GM12891 (cell line): ENCODE results near the gene MERTK.
"Not testable (repeated sequence)": the region's sequence is repeated elsewhere in the genome, so short reads cannot be mapped to it uniquely, and the experiment has no call there.

Source experiments
- DNase-seq: peaks from one replicate; pipeline ENCODE4 v3.0.0; 2011; ENCODE audit warnings: low spot score; ENCODE audit not compliant: insufficient read length
- FAIRE-seq: peaks from 2 replicates; lab custom pipeline; 2011; peaks lifted over from hg19 to GRCh38; lab: Jason Lieb, UNC
- PAX5 ChIP-seq: IDR thresholded peaks from 2 replicates; pipeline ENCODE4 v1.6.1; 2011; ENCODE audit warnings: low read length, moderate library complexity, mild to moderate bottlenecking; ENCODE audit not compliant: insufficient read depth, severe bottlenecking
- POLR2A ChIP-seq: IDR thresholded peaks from 2 replicates; pipeline ENCODE4 v1.6.1; 2011; ENCODE audit warnings: low read depth, low read length, control low read depth
- POLR2AphosphoS5 ChIP-seq: IDR thresholded peaks from 2 replicates; pipeline ENCODE4 v1.6.1; 2011; ENCODE audit warnings: low read depth, low read length, control low read depth
- POU2F2 ChIP-seq: IDR thresholded peaks from 2 replicates; pipeline ENCODE4 v1.6.1; 2011; ENCODE audit warnings: low read depth, mild to moderate bottlenecking, control low read depth, low read length, moderate library complexity
- SPI1 ChIP-seq: IDR thresholded peaks from 2 replicates; pipeline ENCODE4 v1.6.1; 2011; ENCODE audit warnings: low read depth, low read length, control low read depth
- TAF1 ChIP-seq: IDR thresholded peaks from 2 replicates; pipeline ENCODE4 v1.6.1; 2011; ENCODE audit warnings: low read depth, low read length, control low read depth

The MERTK gene

DNA sequence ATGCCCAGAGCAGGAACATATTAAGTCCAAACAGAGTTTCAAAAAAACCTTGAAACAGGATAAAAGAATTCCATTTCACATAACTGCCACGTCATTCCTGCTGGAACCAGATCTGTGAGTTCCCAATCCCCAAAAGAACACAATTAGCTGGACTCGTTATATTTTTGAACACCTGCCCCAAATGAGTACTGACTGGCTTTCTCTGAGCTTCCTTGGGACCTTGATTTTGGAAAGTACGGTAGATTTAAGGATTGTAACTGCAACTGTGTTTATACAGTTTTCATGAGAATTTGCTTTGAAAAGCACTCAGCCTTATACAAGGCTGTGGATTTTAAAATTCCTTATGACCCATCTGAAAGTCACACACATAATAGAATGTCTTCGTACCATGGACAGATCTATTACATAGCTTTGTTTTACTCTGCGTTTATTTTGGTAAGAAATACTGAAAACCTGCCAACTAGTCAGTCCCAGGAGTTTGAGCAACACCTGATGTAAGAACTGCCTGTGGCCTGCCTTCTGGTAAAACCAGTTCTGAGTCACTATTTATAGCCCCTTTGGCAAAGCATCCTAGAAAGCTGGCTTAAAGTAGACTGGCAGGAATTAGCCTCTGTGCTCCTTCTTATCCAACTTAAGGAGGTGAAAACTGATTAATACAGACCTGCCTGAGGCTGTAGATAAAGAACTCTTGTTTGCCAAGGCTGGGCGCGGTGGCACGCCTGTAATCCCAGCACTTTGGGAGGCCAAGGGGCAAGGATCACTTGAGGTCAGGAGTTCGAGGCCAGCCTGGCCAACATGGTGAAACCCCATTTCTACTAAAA is 48.1 kb downstream of the MERTK start:
- DNase-seq (no peak), FAIRE-seq (no peak)
- no peak for TF ChIP-seq POLR2A
- no peak for TF ChIP-seq POU2F2
- TF ChIP-seq TAF1, result no peak
- no peak for TF ChIP-seq SPI1
- no peak for TF ChIP-seq PAX5
- no peak for TF ChIP-seq POLR2AphosphoS5

DNA sequence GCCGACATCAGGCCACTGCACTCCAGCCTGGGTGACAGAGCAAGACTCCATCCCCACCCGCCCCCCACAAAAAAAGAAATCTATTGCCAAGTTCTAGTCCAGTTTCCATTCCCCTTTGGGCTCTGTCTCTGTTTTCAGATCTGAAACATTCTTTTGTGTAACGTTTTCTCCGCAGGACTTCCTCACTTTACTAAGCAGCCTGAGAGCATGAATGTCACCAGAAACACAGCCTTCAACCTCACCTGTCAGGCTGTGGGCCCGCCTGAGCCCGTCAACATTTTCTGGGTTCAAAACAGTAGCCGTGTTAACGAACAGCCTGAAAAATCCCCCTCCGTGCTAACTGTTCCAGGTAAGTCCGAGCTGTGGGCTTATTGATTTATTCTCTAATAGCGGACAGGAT is 48.8 kb downstream of the MERTK start:
- DNase-seq (no peak), FAIRE-seq (no peak)
- TF ChIP-seq PAX5, result no peak

DNA sequence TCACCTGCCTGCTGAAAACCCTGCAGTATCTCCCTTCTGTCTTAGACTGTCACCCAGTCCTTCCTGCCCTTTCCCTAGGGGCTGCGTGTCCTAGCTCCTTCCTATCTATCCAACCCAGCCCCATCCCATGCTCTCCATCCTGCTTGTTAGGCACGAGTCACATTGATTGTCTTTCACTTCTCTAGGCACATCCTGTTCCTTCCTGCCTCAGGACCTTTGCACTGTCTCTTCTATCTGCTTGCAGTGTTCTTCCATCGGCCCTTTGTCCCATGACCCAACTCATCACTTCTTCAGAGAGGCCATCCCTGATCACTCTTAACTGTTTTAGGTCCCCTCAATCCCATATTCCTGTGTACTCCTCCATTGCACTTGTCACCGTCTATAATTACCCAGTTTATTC is 50.4 kb downstream of the MERTK start:
- TF ChIP-seq POLR2AphosphoS5 (no peak), PAX5 (no peak), TAF1 (no peak), POLR2A (no peak), SPI1 (no peak), POU2F2 (no peak)
- DNase-seq (no peak), FAIRE-seq (no peak)

DNA sequence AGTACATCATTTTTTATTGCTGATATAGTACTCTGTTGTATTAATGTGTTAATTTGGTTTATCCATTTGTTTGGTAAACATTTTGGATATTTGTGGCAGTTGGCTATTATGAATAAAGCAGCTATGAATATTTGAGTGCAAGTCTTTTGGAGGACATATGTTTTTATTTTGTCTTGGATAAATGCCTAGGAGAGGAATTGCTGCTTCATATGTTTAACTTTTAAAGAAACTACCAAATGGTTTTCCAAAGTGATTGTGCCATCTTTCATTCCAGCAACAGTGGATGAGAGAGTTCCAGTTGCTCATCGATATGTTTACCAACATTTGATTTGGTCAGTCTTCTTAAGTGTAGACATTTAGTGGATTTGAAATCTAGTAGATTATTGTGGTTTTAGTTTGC is 51.8 kb downstream of the MERTK start:
- FAIRE-seq (no peak), DNase-seq (no peak)
- no peak for TF ChIP-seq TAF1
- no peak for TF ChIP-seq POU2F2
- no peak for TF ChIP-seq SPI1
- TF ChIP-seq POLR2AphosphoS5, result no peak
- no peak for TF ChIP-seq POLR2A
- no peak for TF ChIP-seq PAX5

DNA sequence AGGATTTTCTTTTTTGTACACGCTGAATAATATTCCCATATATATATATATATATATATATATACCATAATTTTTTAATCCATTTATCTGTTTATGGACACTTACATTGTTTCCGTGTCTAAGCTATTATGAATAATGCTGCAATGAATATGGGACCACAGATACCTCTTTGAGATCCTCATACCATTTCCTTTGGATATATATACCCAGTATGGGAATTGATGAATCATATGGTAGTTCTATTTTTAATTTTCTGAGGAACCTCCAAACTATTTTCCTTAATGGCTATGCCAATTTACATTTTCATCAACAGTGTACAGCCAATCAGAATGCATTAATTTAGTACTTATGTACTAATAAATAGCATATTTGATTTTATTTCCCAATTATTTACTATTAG is 53.1 kb downstream of the MERTK start:
- DNase-seq (no peak), FAIRE-seq (no peak)
- TF ChIP-seq SPI1, result no peak
- TF ChIP-seq TAF1, result no peak
- TF ChIP-seq PAX5, result no peak
- no peak for TF ChIP-seq POU2F2
- TF ChIP-seq POLR2A, result no peak
- no peak for TF ChIP-seq POLR2AphosphoS5

DNA sequence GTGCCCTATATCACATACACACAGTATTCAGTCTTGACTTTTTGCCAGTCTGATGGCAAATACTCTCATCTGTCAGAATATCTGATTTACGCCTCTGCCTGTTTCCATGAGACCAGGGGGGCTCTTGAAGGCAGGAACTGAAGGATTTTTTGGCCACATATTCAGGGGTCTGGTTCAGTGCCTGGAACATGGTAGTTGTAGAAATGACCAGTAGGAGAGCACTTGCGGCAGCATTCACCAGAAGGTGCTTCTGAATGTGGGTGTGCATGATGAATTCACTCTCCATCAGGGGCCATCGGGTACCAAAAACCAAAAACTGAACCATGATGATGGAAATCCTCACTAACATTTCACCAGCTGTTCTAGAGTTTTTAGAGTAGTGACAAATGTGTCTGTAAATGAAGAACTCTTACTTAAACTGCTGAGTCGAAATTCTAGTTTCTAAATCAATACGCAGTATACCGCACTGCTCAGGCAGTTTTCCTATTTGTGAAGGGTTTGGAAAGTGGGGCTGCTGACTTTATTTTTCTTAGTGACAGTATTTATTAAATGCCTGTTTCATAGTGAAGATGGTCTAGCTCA is 54.6 kb downstream of the MERTK start:
- FAIRE-seq, result no peak
- TF ChIP-seq TAF1, result no peak
- TF ChIP-seq POLR2A, result no peak
- no peak for DNase-seq

DNA sequence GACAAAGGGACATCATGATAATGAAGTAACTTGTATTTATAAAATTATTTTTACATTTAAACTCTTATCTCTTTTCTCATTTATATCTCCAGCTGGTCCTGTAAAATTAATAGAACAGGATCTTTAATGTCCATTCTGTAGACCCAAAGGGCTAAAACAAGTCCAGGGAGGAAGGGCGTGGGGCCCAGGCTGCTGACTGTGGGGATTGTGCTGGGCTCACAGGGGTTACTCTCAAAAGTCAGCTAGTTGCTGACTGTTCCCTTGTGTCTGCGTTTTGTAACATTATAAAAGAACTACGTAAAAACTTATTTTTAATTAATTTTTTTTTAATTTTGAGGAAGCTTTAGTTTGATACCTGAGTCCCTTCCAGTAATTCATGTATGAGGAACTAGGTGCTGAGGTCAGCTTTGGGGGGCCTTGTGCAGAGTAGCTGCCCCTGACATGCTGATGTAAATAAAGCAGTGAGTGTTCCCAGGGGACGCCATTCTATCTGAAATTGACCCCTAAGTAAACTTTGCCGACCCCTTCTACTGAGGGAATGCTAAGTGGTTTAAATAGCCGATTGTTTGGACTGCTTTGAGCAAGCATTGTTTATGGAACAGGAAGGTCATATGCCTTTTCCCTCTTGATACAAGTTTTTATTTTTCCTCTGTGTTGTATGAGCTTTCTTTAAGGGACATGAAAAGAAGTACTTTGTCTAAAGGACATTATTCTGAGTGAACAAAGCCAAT is 56.4 kb downstream of the MERTK start:
- DNase-seq (no peak), FAIRE-seq (no peak)
- TF ChIP-seq SPI1, result no peak
- no peak for TF ChIP-seq POLR2A
- TF ChIP-seq PAX5, result no peak
- no peak for TF ChIP-seq TAF1
- no peak for TF ChIP-seq POU2F2
- no peak for TF ChIP-seq POLR2AphosphoS5

DNA sequence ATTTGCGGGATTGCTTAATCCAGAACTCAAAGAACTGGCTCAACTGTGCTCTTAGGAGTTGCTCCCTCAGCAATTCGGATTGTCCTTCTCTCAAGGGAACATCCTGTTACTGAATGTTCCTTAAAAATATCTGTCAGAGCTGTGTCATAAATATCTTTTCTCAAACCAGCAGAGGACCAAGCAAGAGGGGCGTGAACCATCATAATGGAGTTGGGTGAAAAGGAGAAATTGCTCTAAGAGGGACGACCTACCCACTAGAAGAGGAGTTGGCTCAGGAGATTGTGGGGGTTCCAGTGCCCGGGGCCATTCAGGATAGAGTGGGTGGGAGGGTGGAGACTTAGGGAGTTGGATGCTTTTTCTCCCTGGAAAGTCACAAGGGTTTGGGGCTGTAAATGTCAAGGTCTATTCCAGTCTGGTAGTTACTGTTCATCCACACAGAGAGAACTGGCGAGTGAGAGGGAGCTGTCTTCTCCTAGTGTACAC is 59.5 kb downstream of the MERTK start:
- TF ChIP-seq TAF1 (no peak), SPI1 (no peak), PAX5 (no peak), POLR2AphosphoS5 (no peak), POLR2A (no peak), POU2F2 (no peak)
- no peak for FAIRE-seq

DNA sequence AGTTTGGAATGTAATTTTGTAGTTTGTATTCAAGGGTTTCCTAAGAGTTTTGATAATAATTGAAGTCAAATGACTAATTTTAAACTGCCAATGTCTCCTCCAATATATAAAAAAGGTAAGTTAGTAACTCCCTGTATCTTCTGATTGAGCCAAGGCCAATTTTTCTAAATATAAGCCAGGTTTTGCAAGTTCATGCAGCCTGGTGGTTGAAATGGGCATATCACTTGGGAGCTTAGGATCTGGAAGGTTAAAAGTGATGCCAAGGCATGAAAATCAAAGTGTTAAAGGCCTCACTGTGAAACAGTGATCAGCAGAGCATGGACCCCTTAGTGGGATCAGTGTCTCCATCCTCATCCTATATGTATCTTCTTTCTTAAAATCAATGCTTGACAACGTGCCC is 60.5 kb downstream of the MERTK start:
- FAIRE-seq (no peak), DNase-seq (no peak)
- TF ChIP-seq TAF1 (no peak), POU2F2 (no peak), PAX5 (no peak), POLR2A (no peak), POLR2AphosphoS5 (no peak), SPI1 (no peak)

More for the DNA sequence above, 59.5 kb downstream of the MERTK start:
- DNase-seq, result no peak

DNA sequence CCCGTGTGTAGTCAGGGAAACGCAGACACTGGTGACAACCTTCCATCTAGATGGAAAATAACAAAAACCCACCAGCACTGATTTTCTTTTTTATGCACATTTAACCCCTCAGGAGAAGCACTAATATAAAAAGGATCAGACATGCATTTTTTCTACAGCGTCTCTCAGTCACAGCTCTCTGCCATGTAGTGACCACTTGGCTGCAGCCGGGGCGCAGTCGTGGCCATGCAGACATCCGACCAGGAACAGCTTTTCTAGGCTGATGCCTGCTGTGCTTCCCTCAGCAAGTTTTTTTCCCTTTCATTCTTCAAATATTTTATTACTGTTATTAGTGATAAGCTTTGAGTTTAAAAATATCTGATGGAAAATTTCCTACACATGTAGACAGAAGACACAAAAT is 63.3 kb downstream of the MERTK start:
- DNase-seq, result no peak
- no peak for FAIRE-seq
- TF ChIP-seq POLR2A (no peak), POU2F2 (no peak), SPI1 (no peak)

DNA sequence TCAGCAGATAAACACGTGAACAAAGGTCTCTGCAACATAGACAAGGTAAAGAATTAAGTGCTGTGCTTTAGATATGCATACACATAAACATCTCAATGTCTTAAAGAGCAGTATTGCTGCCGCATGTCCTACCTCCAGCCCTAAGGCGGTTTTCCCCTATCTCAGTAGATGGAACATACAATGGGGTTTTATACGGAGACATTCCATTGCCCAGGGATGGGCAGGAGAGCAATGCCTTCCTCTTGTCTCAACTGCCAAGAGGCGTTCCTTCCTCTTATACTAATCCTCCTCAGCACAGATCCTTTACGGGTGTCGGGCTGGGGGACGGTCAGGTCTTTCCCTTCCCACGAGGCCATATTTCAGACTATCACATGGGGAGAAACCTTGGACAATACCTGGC is 64.7 kb downstream of the MERTK start:
- not testable (repeated sequence) for DNase-seq, FAIRE-seq

DNA sequence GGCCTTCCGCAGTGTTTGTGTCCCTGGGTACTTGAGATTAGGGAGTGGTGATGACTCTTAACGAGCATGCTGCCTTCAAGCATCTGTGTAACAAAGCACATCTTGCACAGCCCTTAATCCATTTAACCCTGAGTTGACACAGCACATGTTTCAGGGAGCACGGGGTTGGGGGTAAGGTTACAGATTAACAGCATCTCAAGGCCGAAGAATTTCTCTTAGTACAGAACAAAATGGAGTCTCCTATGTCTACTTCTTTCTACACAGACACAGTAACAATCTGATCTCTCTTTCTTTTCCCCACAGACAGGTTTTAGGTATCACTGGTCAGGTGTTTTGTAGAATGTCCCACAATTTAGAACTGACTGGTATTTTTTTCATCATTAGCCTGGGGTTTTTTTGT is 65.1 kb downstream of the MERTK start:
- not testable (repeated sequence) for FAIRE-seq, DNase-seq
